ENCODE data around the gene THRSP.
"Not testable (repeated sequence)": the region's sequence is repeated elsewhere in the genome, so short reads cannot be mapped to it uniquely, and the experiment has no call there.

THRSP gene

GRCh38 chr11:78066471-78066870 lies 2.8 kb downstream of the THRSP start:
- no peak for DNase-seq (ENCODE audit: low spot score)

GRCh38 chr11:78067704-78068103 lies 4.0 kb downstream of the THRSP start:
- DNase-seq (ENCODE audit: low spot score), result no peak

GRCh38 chr11:78069465-78069864 lies 5.8 kb downstream of the THRSP start:
- DNase-seq (ENCODE audit: low spot score), result no peak

GRCh38 chr11:78070621-78071020 lies 7.0 kb downstream of the THRSP start:
- no peak for DNase-seq (ENCODE audit: low spot score)

- no peak for DNase-seq (ENCODE audit: low spot score)
These were observed 8.1 kb downstream of the THRSP start for GRCh38 chr11:78071717-78072116.

GRCh38 chr11:78072455-78072854 lies 8.8 kb downstream of the THRSP start:
- no peak for DNase-seq (ENCODE audit: low spot score)

- DNase-seq (ENCODE audit: low spot score), result no peak
These were observed 11.1 kb downstream of the THRSP start for GRCh38 chr11:78074756-78075155.

- DNase-seq (ENCODE audit: low spot score), result no peak
These were observed 13.2 kb downstream of the THRSP start for GRCh38 chr11:78076733-78077403.

GRCh38 chr11:78077592-78077991 lies 13.9 kb downstream of the THRSP start:
- not testable (repeated sequence) for DNase-seq (ENCODE audit: low spot score)

GRCh38 chr11:78078218-78079167 lies 14.8 kb downstream of the THRSP start:
- DNase-seq (ENCODE audit: low spot score), result no peak

- DNase-seq (ENCODE audit: low spot score), result peak; percentile 67
These were observed 15.8 kb downstream of the THRSP start, which contains the start of gene NDUFC2 for GRCh38 chr11:78079232-78080083. Gene NDUFC2 (minus strand): TSS chr11:78079862. CDS start chr11:78079744, 118 bp downstream.

- no peak for DNase-seq (ENCODE audit: low spot score)
These were observed 16.6 kb downstream of the THRSP start for GRCh38 chr11:78080084-78080817.

GRCh38 chr11:78080818-78081495 lies 17.3 kb downstream of the THRSP start:
- no peak for DNase-seq (ENCODE audit: low spot score)

GRCh38 chr11:78081583-78081982 lies 17.9 kb downstream of the THRSP start:
- no peak for DNase-seq (ENCODE audit: low spot score)

GRCh38 chr11:78082146-78082545 lies 18.5 kb downstream of the THRSP start:
- DNase-seq (ENCODE audit: low spot score), result no peak

- DNase-seq (ENCODE audit: low spot score), result no peak
These were observed 19.4 kb downstream of the THRSP start for GRCh38 chr11:78083021-78083420.

- not testable (repeated sequence) for DNase-seq (ENCODE audit: low spot score)
These were observed 20.8 kb downstream of the THRSP start for GRCh38 chr11:78084506-78084905.

- DNase-seq (ENCODE audit: low spot score), result no peak
These were observed 22.3 kb downstream of the THRSP start for GRCh38 chr11:78085972-78086371.

GRCh38 chr11:78086521-78087074 lies 22.9 kb downstream of the THRSP start:
- DNase-seq (ENCODE audit: low spot score), result not testable (repeated sequence)

GRCh38 chr11:78094250-78094649 lies 30.6 kb downstream of the THRSP start:
- no peak for DNase-seq (ENCODE audit: low spot score)
